B cell (primary cell): ENCODE results near the gene TENM3.

ENCODE experiments used
- CTCF ChIP-seq: fragments of 200-600 bp; IDR thresholded peaks from one replicate; pipeline ENCODE4 v1.8.0; 2022; ENCODE audit warnings: antibody characterized with exemption, mild to moderate bottlenecking
- EZH2 ChIP-seq: IDR thresholded peaks from 2 replicates; pipeline ENCODE4 v1.6.1; 2012; ENCODE audit warnings: borderline replicate concordance, low read depth, mild to moderate bottlenecking, moderate library complexity, low read length; ENCODE audit not compliant: insufficient read depth, poor library complexity, severe bottlenecking

- TF ChIP-seq CTCF (no peak), EZH2 (no peak)
Observed at GRCh38 chr4:182729516-182729915, 486.3 kb downstream of the TENM3 start.
